ENCODE measurements around the gene WDR37.

WDR37 gene

DNA sequence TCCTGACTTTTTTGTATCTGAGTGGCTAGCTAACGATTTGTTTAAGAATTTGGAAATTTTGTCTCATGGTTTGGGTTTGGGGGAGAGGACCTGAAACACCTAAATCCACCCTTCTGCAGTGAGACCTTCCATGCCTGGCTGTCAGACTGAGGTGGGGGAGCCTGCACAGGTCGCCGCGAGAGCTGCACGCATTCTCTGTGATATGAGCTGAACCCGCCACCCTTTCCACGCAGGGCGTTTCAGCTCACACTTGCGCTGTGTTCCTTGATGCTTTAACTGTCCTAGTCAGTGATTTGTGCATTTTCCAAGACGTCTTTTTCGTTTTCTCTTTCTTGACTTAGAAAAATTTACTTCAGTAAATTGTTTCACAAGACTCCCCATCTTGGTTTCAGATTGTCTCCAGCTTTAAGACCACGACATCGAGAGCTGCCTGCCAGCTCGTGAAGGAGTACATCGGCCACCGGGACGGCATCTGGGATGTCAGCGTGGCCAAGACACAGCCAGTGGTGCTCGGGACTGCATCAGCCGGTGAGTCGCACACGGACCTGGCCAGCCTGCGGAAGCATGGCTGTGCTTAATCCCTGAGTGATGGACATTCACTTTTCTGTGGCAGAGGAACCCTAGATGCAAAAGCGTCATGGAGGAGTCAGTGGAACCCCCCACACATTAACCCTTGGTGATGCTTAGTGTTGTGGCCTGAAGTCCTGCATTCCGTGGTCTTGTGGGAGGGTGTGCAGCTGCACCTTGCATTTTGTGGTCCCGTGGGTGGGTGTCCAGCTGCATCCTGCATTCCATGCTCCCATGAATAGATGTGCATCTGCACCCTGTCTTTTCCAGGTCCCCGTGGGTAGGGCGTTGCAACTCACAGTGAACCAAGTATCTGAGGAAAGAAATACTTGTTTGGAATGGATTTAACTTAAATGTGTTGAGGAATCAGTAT, 28.1 kb downstream of the WDR37 start:
- DNase-seq (ENCODE audit: low read depth) = no peak
- H3K4me3 ChIP-seq (ENCODE audit: low read depth, low read length) = no peak overlapping the region
- no peak for TF ChIP-seq CTCF (IDR thresholded peaks at IDR 0.05; ENCODE audit: insufficient read depth, low read depth, low read length, missing control alignments)

DNA sequence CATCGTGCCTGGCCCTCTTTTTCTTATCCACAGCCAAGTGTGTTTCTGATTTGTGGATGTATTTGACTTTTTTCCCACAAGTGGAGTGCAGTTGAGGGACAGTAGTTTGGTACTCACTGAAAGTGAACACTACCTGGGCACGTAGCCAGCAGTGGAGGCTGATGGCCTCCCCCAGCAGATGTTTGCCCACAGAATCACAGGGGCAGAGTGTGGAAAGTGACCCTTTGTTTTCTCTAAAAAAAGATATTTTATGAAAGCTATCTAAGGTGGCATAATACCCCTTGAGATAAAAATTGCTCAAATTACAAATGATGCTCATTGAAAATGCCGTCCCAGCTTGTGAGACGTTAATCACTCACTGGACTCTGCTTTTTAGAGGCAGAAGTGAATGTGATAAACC, 29.1 kb downstream of the WDR37 start:
- no peak for DNase-seq (ENCODE audit: low read depth)
- H3K4me3 ChIP-seq (ENCODE audit: low read depth, low read length) = no peak overlapping the region
- TF ChIP-seq CTCF (IDR thresholded peaks at IDR 0.05; ENCODE audit: insufficient read depth, low read depth, low read length, missing control alignments) = no peak

GRCh38 chr10:1086787-1087186, 30.6 kb downstream of the WDR37 start:
- H3K4me3 ChIP-seq (ENCODE audit: low read depth, low read length) = no peak overlapping the region
- DNase-seq (ENCODE audit: low read depth) = no peak
- no peak for TF ChIP-seq CTCF (IDR thresholded peaks at IDR 0.05; ENCODE audit: insufficient read depth, low read depth, low read length, missing control alignments)

GRCh38 chr10:1089017-1089689, 33.0 kb downstream of the WDR37 start:
- no peak overlapping the region for H3K4me3 ChIP-seq (ENCODE audit: low read depth, low read length)
- no peak for DNase-seq (ENCODE audit: low read depth)
- TF ChIP-seq CTCF (IDR thresholded peaks at IDR 0.05; ENCODE audit: insufficient read depth, low read depth, low read length, missing control alignments) = no peak

DNA sequence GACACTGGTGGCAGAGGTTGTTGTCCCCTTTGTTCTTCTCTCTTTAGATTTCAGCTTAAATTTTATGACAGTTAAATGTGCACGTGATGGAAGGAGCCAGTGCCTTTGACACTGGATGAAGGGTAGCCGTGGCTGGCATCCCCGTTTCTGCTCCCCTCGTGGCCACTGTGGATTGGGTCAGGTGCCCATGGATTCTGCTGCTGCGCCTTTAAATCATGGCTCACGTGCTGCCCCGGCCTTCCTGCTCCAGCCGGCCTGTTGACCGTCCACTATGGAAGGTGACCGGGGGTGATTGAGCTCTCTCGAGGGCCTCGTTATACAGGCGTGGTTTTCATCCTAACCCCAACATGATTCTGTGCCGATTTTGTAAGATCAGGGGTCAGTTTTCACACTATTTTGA, 34.5 kb downstream of the WDR37 start:
- no peak for DNase-seq (ENCODE audit: low read depth)
- no peak overlapping the region for H3K4me3 ChIP-seq (ENCODE audit: low read depth, low read length)
- TF ChIP-seq CTCF (IDR thresholded peaks at IDR 0.05; ENCODE audit: insufficient read depth, low read depth, low read length, missing control alignments) = no peak

- no peak for TF ChIP-seq CTCF (IDR thresholded peaks at IDR 0.05; ENCODE audit: insufficient read depth, low read depth, low read length, missing control alignments)
Measured at GRCh38 chr10:1093696-1094095, 37.5 kb downstream of the WDR37 start.

More at GRCh38 chr10:1093696-1094095, 37.5 kb downstream of the WDR37 start:
- H3K4me3 ChIP-seq (ENCODE audit: low read depth, low read length) = no peak overlapping the region
- DNase-seq (ENCODE audit: low read depth) = no peak
